SK-N-SH (cell line): ENCODE results near the gene LENG8. TPM values are rescaled to one million over a fixed set of nuclear protein-coding genes. Genes with fewer than 3 reads are reported as not detected.

Source experiments
- CTCF ChIA-PET: fragments of 300-600, 350-600 bp; formaldehyde crosslinking; extraction: SDS; loops from one replicate; lab custom pipeline; 2021; lab: Yijun Ruan, JAX
- POLR2A ChIA-PET: fragments of 350-600 bp; sonication (Branson Sonifier 250); formaldehyde crosslinking; extraction: SDS; loops from one replicate; lab custom pipeline; 2020; ENCODE audit warnings: antibody characterized with exemption, inconsistent platforms; lab: Yijun Ruan, JAX
- DNase-seq: peaks from one replicate; pipeline ENCODE4 v3.0.0; 2012
- H2AFZ ChIP-seq: fragments of 200-600 bp; sonication (generic); 2 replicates; pipeline ENCODE4 v1.8.1; 2016; ENCODE audit warnings: antibody characterized with exemption, mild to moderate bottlenecking, low read depth
- H3F3A ChIP-seq: fragments of 200-600 bp; sonication (generic); replicated peaks from 2 replicates; pipeline ENCODE3; 2016; ENCODE audit warnings: antibody characterized with exemption, mild to moderate bottlenecking; ENCODE audit not compliant: insufficient read depth
- H3K27ac ChIP-seq, 2 experiments: fragments of 200-500 bp in 1 of 2; fragments of 200-600 bp in 1 of 2; sonication (Bioruptor generic) in 1 of 2; sonication (generic), shearing (Covaris generic) in 1 of 2; 2 replicates each; pipeline versions ENCODE4 v1.5.1 to v1.6.1; 2014 to 2016; ENCODE audit warnings: low read depth in 2 of 2, inconsistent platforms in 1 of 2, low read length in 1 of 2, mild to moderate bottlenecking in 1 of 2, mixed read lengths in 1 of 2
- H3K27me3 ChIP-seq: fragments of 200-600 bp; sonication (generic), shearing (Covaris generic); 2 replicates; pipeline ENCODE4 v1.6.1; 2016; ENCODE audit warnings: mixed run types; ENCODE audit not compliant: insufficient read depth
- H3K36me3 ChIP-seq, 2 experiments: fragments of 200-500 bp in 1 of 2; fragments of 200-600 bp in 1 of 2; sonication (Bioruptor generic) in 1 of 2; sonication (generic) in 1 of 2; replicated peaks in 1 of 2; 2 replicates each; pipeline versions ENCODE3 to v1.5.1; 2014 to 2016; ENCODE audit warnings: low read length in 1 of 2, mild to moderate bottlenecking in 1 of 2; ENCODE audit not compliant: insufficient read depth in 2 of 2, control insufficient read depth in 1 of 2
- H3K4me1 ChIP-seq, 2 experiments: fragments of 200-500 bp in 1 of 2; fragments of 200-600 bp in 1 of 2; sonication (Bioruptor generic) in 1 of 2; sonication (generic), shearing (Covaris generic) in 1 of 2; 2 replicates each; pipeline versions ENCODE4 v1.5.1 to v1.6.1; 2014 to 2016; ENCODE audit warnings: low read depth in 1 of 2, low read length in 1 of 2, mixed run types in 1 of 2; ENCODE audit not compliant: insufficient read depth in 2 of 2, control insufficient read depth in 1 of 2
- H3K4me2 ChIP-seq: fragments of 200-600 bp; sonication (generic), shearing (Covaris generic); 2 replicates; pipeline ENCODE4 v1.6.1; 2017; ENCODE audit warnings: mixed run types
- H3K4me3 ChIP-seq, 2 experiments: fragments of 200-500 bp in 1 of 2; fragments of 200-600 bp in 1 of 2; sonication (Bioruptor generic) in 1 of 2; sonication (generic), shearing (Covaris generic) in 1 of 2; 2 replicates each; pipeline versions ENCODE4 v1.5.1 to v1.8.1; 2014 to 2016; ENCODE audit warnings: low read depth in 2 of 2, inconsistent platforms in 1 of 2, low read length in 1 of 2, mild to moderate bottlenecking in 1 of 2, mixed read lengths in 1 of 2, moderate library complexity in 1 of 2
- H3K79me2 ChIP-seq: fragments of 200-600 bp; sonication (generic); 2 replicates; pipeline ENCODE4 v1.8.1; 2017; ENCODE audit warnings: mild to moderate bottlenecking; ENCODE audit not compliant: insufficient read depth
- H3K9ac ChIP-seq: fragments of 200-600 bp; sonication (generic); 2 replicates; pipeline ENCODE4 v1.6.1; 2017; ENCODE audit warnings: mixed run types
- H3K9me2 ChIP-seq: fragments of 200-600 bp; sonication (generic); 2 replicates; pipeline ENCODE4 v1.6.1; 2017; ENCODE audit warnings: mixed run types
- H3K9me3 ChIP-seq: fragments of 200-600 bp; sonication (generic); 2 replicates; pipeline ENCODE4 v1.6.1; 2017; ENCODE audit warnings: mixed run types, mild to moderate bottlenecking, moderate library complexity
- H4K20me1 ChIP-seq: fragments of 200-600 bp; sonication (generic); 2 replicates; pipeline ENCODE4 v1.6.1; 2017; ENCODE audit warnings: mild to moderate bottlenecking, mixed run types; ENCODE audit not compliant: insufficient read depth
- CHD2 ChIP-seq: fragments of 150-350 bp; IDR thresholded peaks from 2 replicates; pipeline ENCODE4 v1.6.1; 2018; ENCODE audit warnings: low read length; ENCODE audit not compliant: partially characterized antibody
- EP300 ChIP-seq, 2 experiments: IDR thresholded peaks; 2 replicates each; pipeline versions ENCODE4 v1.4.0 to v1.6.1; 2012; ENCODE audit warnings: borderline replicate concordance in 1 of 2, low read depth in 1 of 2, low read length in 1 of 2
- EZH2phosphoT487 ChIP-seq: fragments of 200-600 bp; sonication (generic); IDR thresholded peaks from 2 replicates; pipeline ENCODE4 v1.6.1; 2017; ENCODE audit warnings: low read depth, mixed run types, mild to moderate bottlenecking, antibody characterized with exemption, moderate library complexity, borderline replicate concordance
- FOSL2 ChIP-seq: IDR thresholded peaks from 2 replicates; pipeline ENCODE4 v1.4.0; 2012; ENCODE audit warnings: low read depth, mild to moderate bottlenecking, moderate library complexity, borderline replicate concordance
- FOXJ3 ChIP-seq: sonication (generic); formaldehyde crosslinking; IDR thresholded peaks from 2 replicates; pipeline ENCODE4 v1.5.1; 2020; ENCODE audit warnings: mild to moderate bottlenecking, missing genetic modification reagents
- GABPA ChIP-seq: IDR thresholded peaks from 2 replicates; pipeline ENCODE4 v1.4.0; 2012; ENCODE audit warnings: low read depth, mild to moderate bottlenecking
- GATA2 ChIP-seq: sonication (generic); formaldehyde crosslinking; IDR thresholded peaks from 2 replicates; pipeline ENCODE4 v1.5.0; 2020; ENCODE audit warnings: mild to moderate bottlenecking, missing genetic modification reagents
- NFIC ChIP-seq: IDR thresholded peaks from 2 replicates; pipeline ENCODE4 v1.4.0; 2012; ENCODE audit warnings: borderline replicate concordance
- RCOR1 ChIP-seq: fragments of 150-350 bp; IDR thresholded peaks from 2 replicates; pipeline ENCODE4 v1.6.1; 2017; ENCODE audit warnings: antibody characterized with exemption, low read length
- RFX5 ChIP-seq: IDR thresholded peaks from 2 replicates; pipeline ENCODE4 v1.6.1; 2012; ENCODE audit warnings: mild to moderate bottlenecking, improper control_type of control experiment, low read length
- SIN3A ChIP-seq: IDR thresholded peaks from 2 replicates; pipeline ENCODE4 v1.6.1; 2012; ENCODE audit warnings: low read depth, mild to moderate bottlenecking, low read length, moderate library complexity, borderline replicate concordance
- SMC3 ChIP-seq: IDR thresholded peaks from 2 replicates; pipeline ENCODE4 v1.6.1; 2012; ENCODE audit warnings: low read depth, low read length, improper control_type of control experiment
- TAF1 ChIP-seq: IDR thresholded peaks from 2 replicates; pipeline ENCODE4 v1.6.1; 2012; ENCODE audit warnings: low read depth, mild to moderate bottlenecking, low read length, moderate library complexity, borderline replicate concordance
- TCF12 ChIP-seq: IDR thresholded peaks from 2 replicates; pipeline ENCODE4 v1.4.0; 2012
- TEAD4 ChIP-seq: IDR thresholded peaks from 2 replicates; pipeline ENCODE4 v1.4.0; 2012; ENCODE audit warnings: mild to moderate bottlenecking, borderline replicate concordance; ENCODE audit not compliant: insufficient read depth
- YY1 ChIP-seq: IDR thresholded peaks from 2 replicates; pipeline ENCODE4 v1.4.0; 2012; ENCODE audit warnings: low read depth, mild to moderate bottlenecking
- WGBS: methylation state at CpG from one replicate; pipeline ENCODE4 v1.1.6; 2017; ENCODE audit warnings: low lambda C conversion rate; 5-methylcytosine and 5-hydroxymethylcytosine counted together
- polyA plus RNA-seq, 3 experiments: library from polyadenylated mRNA; depleted of rRNA; stranded (reverse); fragments of >200 nt; gene quantifications; 2 replicates each; pipeline ENCODE4 v1.2.3, GENCODE V29; 2012
- TF ChIP-seq, protein P1 (sequence below): fragments of 150-350 bp; IDR thresholded peaks from 2 replicates; pipeline ENCODE4 v1.6.1; 2016; ENCODE audit warnings: mild to moderate bottlenecking, low read depth, low read length
- TF ChIP-seq, protein P2 (sequence below): IDR thresholded peaks from 2 replicates; pipeline ENCODE4 v1.4.0; 2012; ENCODE audit warnings: low read depth, borderline replicate concordance
- TF ChIP-seq, protein P3 (sequence below): fragments of 150-350 bp; IDR thresholded peaks from 2 replicates; pipeline ENCODE4 v1.6.1; 2017; ENCODE audit warnings: antibody characterized with exemption, low read length, low read depth, borderline replicate concordance
- TF ChIP-seq, protein P4 (sequence below): IDR thresholded peaks from 2 replicates; pipeline ENCODE4; 2012
- TF ChIP-seq, protein P5 (sequence below): IDR thresholded peaks from 2 replicates; pipeline ENCODE4 v1.4.0; 2012; ENCODE audit warnings: low read depth

LENG8 gene
- polyA plus RNA-seq, 1 of the 3 experiments (the other 2 are of a cell fraction), result 84.0 TPM

DNA sequence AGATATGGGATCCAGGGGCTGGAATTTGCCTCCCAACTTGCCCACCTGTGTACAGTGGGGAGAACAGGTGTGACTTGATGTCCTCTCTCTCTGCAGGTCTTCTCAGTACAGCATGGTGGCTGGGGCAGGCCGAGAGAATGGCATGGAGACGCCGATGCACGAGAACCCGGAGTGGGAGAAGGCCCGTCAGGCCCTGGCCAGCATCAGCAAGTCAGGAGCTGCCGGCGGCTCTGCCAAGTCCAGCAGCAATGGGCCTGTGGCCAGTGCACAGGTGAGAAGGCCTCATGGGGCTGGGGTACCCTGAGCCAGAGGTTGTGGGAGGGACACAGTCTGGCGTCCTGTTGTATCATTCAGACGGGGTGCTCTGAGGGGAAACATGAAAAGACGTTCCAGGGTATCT is 3.0 kb downstream of the LENG8 start:
- H3K9me3 ChIP-seq, result no peaks in the 10 kb centered on the region
- peaks cover 38 to 59% of the 10 kb centered on the region in 2 experiments for H3K36me3 ChIP-seq
- no peak overlapping the region for H3K4me3 ChIP-seq
- no peak overlapping the region for H3K9ac ChIP-seq
- no peak overlapping the region for H2AFZ ChIP-seq
- 95% methylated on average over 11 of the region's 11 CpGs for WGBS
- no peak for DNase-seq
- TF ChIP-seq, protein P1, sequence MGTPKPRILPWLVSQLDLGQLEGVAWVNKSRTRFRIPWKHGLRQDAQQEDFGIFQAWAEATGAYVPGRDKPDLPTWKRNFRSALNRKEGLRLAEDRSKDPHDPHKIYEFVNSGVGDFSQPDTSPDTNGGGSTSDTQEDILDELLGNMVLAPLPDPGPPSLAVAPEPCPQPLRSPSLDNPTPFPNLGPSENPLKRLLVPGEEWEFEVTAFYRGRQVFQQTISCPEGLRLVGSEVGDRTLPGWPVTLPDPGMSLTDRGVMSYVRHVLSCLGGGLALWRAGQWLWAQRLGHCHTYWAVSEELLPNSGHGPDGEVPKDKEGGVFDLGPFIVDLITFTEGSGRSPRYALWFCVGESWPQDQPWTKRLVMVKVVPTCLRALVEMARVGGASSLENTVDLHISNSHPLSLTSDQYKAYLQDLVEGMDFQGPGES, result no peak
- TF ChIP-seq, protein P2, sequence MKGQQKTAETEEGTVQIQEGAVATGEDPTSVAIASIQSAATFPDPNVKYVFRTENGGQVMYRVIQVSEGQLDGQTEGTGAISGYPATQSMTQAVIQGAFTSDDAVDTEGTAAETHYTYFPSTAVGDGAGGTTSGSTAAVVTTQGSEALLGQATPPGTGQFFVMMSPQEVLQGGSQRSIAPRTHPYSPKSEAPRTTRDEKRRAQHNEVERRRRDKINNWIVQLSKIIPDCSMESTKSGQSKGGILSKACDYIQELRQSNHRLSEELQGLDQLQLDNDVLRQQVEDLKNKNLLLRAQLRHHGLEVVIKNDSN, result no peak
- TF ChIP-seq YY1, result no peak
- TF ChIP-seq, protein P3, sequence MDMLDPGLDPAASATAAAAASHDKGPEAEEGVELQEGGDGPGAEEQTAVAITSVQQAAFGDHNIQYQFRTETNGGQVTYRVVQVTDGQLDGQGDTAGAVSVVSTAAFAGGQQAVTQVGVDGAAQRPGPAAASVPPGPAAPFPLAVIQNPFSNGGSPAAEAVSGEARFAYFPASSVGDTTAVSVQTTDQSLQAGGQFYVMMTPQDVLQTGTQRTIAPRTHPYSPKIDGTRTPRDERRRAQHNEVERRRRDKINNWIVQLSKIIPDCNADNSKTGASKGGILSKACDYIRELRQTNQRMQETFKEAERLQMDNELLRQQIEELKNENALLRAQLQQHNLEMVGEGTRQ, result no peak
- TF ChIP-seq RFX5, result no peak
- no peak for TF ChIP-seq FOXJ3 (CRISPR knock-in tag)
- no peak for TF ChIP-seq TEAD4
- TF ChIP-seq GABPA, result no peak
- TF ChIP-seq TAF1, result no peak
- no peak for TF ChIP-seq CHD2
- TF ChIP-seq SIN3A, result no peak
- no peak for TF ChIP-seq RCOR1
- no peak for TF ChIP-seq GATA2
- ChIA-PET POLR2A (no interaction called here), CTCF (interaction anchor here (1.2 kb wide), 1 partner anchor 9 kb away, joined by 3 read pairs; no protein-coding TSS in a partner anchor)
- no peak overlapping the region for H3K27ac ChIP-seq
- H3F3A ChIP-seq, result no peaks in the 10 kb centered on the region
- H4K20me1 ChIP-seq, result peaks cover 61% of the 10 kb centered on the region
- H3K4me2 ChIP-seq, result no peak overlapping the region
- H3K4me1 ChIP-seq, result peaks cover 14 to 17% of the 10 kb centered on the region in 2 experiments; a peak in 2 of 4 replicates
- H3K27me3 ChIP-seq, result no peaks in the 10 kb centered on the region
- no peaks in the 10 kb centered on the region for H3K9me2 ChIP-seq
- peaks cover 75% of the 10 kb centered on the region for H3K79me2 ChIP-seq

DNA sequence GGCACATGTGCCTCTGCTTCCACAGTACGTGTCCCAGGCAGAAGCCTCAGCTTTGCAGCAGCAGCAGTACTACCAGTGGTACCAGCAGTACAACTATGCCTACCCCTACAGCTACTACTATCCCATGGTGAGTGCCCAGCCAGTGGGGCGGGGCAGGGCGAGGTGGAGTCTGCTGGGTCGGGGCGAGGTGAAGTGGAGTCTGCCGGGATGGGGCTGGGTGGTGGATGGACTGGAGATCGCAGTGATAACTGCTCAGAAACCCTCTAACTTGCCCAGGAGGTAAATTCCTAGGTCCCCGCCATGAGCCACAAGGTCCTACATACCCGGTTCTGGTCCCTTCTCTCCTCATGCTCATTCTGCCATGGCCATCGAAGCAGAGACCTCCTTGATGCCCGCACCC is 3.6 kb downstream of the LENG8 start:
- POLR2A ChIA-PET, result no interaction called here
- Histone ChIP-seq H3K79me2 (peaks cover 69% of the 10 kb centered on the region), H3K27me3 (no peaks in the 10 kb centered on the region), H4K20me1 (peaks cover 63% of the 10 kb centered on the region), H3K9ac (no peak overlapping the region), H3K9me2 (no peaks in the 10 kb centered on the region), H3K9me3 (no peaks in the 10 kb centered on the region), H3F3A (no peaks in the 10 kb centered on the region), H3K4me1 (peaks cover 10 to 15% of the 10 kb centered on the region in 2 experiments; a peak in 2 of 4 replicates), H3K4me2 (no peak overlapping the region), H3K4me3 (no peak overlapping the region), H3K27ac (no peak overlapping the region), H2AFZ (no peak overlapping the region), H3K36me3 (peaks cover 42 to 59% of the 10 kb centered on the region in 2 experiments)
- TF ChIP-seq, protein P4, sequence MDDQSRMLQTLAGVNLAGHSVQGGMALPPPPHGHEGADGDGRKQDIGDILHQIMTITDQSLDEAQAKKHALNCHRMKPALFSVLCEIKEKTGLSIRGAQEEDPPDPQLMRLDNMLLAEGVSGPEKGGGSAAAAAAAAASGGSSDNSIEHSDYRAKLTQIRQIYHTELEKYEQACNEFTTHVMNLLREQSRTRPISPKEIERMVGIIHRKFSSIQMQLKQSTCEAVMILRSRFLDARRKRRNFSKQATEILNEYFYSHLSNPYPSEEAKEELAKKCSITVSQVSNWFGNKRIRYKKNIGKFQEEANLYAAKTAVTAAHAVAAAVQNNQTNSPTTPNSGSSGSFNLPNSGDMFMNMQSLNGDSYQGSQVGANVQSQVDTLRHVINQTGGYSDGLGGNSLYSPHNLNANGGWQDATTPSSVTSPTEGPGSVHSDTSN, result no peak
- TF ChIP-seq NFIC (no peak), TCF12 (no peak), EZH2phosphoT487 (no peak), EP300 (IDR thresholded peaks at IDR 0.05; ENCODE audit: borderline replicate concordance in 1 of 2, low read depth in 1 of 2, low read length in 1 of 2) (no peak), RCOR1 (no peak), SMC3 (no peak), TAF1 (no peak), CHD2 (no peak), FOSL2 (no peak)
- TF ChIP-seq, protein P5, sequence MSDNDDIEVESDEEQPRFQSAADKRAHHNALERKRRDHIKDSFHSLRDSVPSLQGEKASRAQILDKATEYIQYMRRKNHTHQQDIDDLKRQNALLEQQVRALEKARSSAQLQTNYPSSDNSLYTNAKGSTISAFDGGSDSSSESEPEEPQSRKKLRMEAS, result no peak
- DNase-seq, result no peak
- 93% methylated on average over 10 of the region's 11 CpGs for WGBS
- CTCF ChIA-PET, result no interaction called here
